CD4-positive, alpha-beta T cell (primary cell): ENCODE results near the gene ACSF2. TPM values are rescaled to one million over a fixed set of nuclear protein-coding genes. Genes with fewer than 3 reads are reported as not detected.

Source experiments
- ATAC-seq: fragments of 200-7000 bp; cut with Tn5 transposase; one replicate; pipeline ENCODE4 v1.10.0; 2022; ENCODE audit warnings: mild to moderate bottlenecking; ENCODE audit not compliant: poor library complexity
- CTCF ChIA-PET: fragments of 350-600 bp; sonication (Branson Sonifier 250); formaldehyde crosslinking; loops from one replicate; lab custom pipeline; 2021; ENCODE audit warnings: antibody characterized with exemption, inconsistent platforms; lab: Charles Lee
- POLR2A ChIA-PET: fragments of 350-600 bp; sonication (Branson Sonifier 250); formaldehyde crosslinking; loops from one replicate; lab custom pipeline; 2021; ENCODE audit warnings: antibody characterized with exemption, inconsistent platforms; lab: Charles Lee
- DNase-seq, 14 experiments: peaks; one replicate each; pipeline ENCODE4 v3.0.0-alpha.2; 2013 to 2020; ENCODE audit warnings: mixed read lengths in 2 of 14
- H3K27ac ChIP-seq, 2 donors: one replicate each; pipeline versions ENCODE4 v1.5.1 to v1.7.0; 2013; ENCODE audit warnings: low read length in 2 of 2, low read depth in 1 of 2, mild to moderate bottlenecking in 1 of 2
- H3K27me3 ChIP-seq, 2 experiments: 1 replicate in 1 of 2; 2 replicates in 1 of 2; pipeline versions ENCODE4 v1.6.1 to v1.7.0; 2013; ENCODE audit warnings: low read length in 2 of 2, control low read depth in 1 of 2, mild to moderate bottlenecking in 1 of 2, moderate library complexity in 1 of 2; ENCODE audit not compliant: insufficient read depth in 2 of 2, control insufficient read depth in 1 of 2
- H3K36me3 ChIP-seq: one replicate; pipeline ENCODE4 v1.6.1; 2013; ENCODE audit warnings: low read length, control low read depth; ENCODE audit not compliant: insufficient read depth
- H3K4me1 ChIP-seq: one replicate; pipeline ENCODE4 v1.6.1; 2013; ENCODE audit warnings: low read length, control low read depth; ENCODE audit not compliant: insufficient read depth
- H3K4me3 ChIP-seq: one replicate; pipeline ENCODE4 v1.5.1; 2013; ENCODE audit warnings: mild to moderate bottlenecking, low read length, moderate library complexity
- H3K9me3 ChIP-seq, 2 experiments: 1 replicate in 1 of 2; 2 replicates in 1 of 2; pipeline versions ENCODE4 v1.6.1 to v1.7.0; 2013; ENCODE audit warnings: low read length in 2 of 2, mild to moderate bottlenecking in 2 of 2, control low read depth in 1 of 2, moderate library complexity in 1 of 2; ENCODE audit not compliant: control insufficient read depth in 1 of 2, insufficient read depth in 1 of 2
- H3K27ac Mint-ChIP-seq: one replicate; pipeline ENCODE4 v1.8.0; 2020; ENCODE audit warnings: mixed read lengths
- H3K27me3 Mint-ChIP-seq: one replicate; pipeline ENCODE4 v1.8.0; 2021; ENCODE audit warnings: mixed read lengths
- H3K36me3 Mint-ChIP-seq: one replicate; pipeline ENCODE4 v1.8.0; 2021; ENCODE audit warnings: low read depth, mixed read lengths
- H3K4me1 Mint-ChIP-seq: one replicate; pipeline ENCODE4 v1.8.0; 2021; ENCODE audit warnings: low read depth, mixed read lengths
- H3K4me3 Mint-ChIP-seq: one replicate; pipeline ENCODE4 v1.8.0; 2020; ENCODE audit warnings: mild to moderate bottlenecking, mixed read lengths
- H3K9me3 Mint-ChIP-seq: one replicate; pipeline ENCODE4 v1.8.0; 2020; ENCODE audit warnings: mixed read lengths
- intact Hi-C, 2 experiments: fragments of 100-400 bp; cut with DNase I in 1 of 2; cut with micrococcal nuclease in 1 of 2; formaldehyde crosslinking; loops; one replicate each; pipeline versions ENCODE4 v1.15.1 to v1.9.0; 2023 to 2025; cut with DNase I, micrococcal nuclease
- total RNA-seq, 174 experiments: library from RNA in 2 of 174; stranded (reverse) in 2 of 174; gene quantifications; one replicate each; pipeline ENCODE4 v1.2.3 and lab custom pipeline; 2021 to 2026
- TF ChIP-seq, protein P1 (sequence below): fragments of 200-600 bp; IDR thresholded peaks from one replicate; pipeline ENCODE4 v1.8.0; 2022; ENCODE audit warnings: antibody characterized with exemption, mild to moderate bottlenecking

ACSF2 gene
- total RNA-seq, 2 experiments from 2014 or later = 11.9 to 13.9 TPM

DNA sequence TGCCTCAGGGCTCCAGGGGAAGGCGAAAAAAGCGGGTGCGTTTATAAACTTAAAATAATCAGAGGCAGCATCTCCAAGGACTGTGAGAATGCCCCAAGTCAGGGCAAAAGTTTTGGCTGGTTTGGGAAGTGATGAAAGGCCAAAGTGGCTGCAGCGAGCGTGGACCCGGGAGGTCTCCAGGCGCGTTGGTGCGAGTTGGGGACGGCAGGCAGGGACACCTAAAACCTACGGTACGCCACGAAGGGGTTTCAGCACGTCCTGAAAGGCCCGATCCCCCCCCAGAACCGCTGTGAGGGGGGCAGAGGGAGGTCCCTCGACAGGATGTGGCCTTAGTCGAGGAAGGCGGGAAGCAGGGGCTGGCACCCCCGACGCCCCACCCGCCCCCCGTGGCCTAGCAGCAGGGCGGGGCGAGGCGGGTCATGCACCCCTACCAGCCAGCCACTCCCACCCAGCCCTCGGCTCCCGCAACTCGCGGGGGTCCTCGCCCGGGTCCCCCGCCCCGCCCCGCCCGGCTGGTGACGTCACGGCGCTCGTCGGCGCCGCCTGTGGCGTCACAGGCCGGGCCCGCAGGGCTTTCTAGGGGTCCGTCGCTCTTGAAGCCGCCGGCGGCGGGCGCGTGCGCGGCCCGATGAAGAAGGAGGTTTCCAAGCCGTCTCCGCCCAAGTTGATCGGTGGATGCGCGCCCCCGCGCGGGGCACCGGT lies 82.0 kb downstream of the ACSF2 start, which contains the start of gene MYCBPAP:
MYCBPAP (plus strand) TSS at position 569 of the 702 bp plus-strand sequence. CDS start 236 bp downstream, outside the sequence.
- ATAC-seq = peak; percentile 69
- peak within 1 kb of the TSS; percentile 88 for H3K4me3 Mint-ChIP-seq
- POLR2A ChIA-PET = no interaction called here
- peak within 1 kb of the TSS; percentile 66 for H3K27ac Mint-ChIP-seq
- peak; percentile 26 to 90 (median 72) for DNase-seq
- TF ChIP-seq, protein P1, sequence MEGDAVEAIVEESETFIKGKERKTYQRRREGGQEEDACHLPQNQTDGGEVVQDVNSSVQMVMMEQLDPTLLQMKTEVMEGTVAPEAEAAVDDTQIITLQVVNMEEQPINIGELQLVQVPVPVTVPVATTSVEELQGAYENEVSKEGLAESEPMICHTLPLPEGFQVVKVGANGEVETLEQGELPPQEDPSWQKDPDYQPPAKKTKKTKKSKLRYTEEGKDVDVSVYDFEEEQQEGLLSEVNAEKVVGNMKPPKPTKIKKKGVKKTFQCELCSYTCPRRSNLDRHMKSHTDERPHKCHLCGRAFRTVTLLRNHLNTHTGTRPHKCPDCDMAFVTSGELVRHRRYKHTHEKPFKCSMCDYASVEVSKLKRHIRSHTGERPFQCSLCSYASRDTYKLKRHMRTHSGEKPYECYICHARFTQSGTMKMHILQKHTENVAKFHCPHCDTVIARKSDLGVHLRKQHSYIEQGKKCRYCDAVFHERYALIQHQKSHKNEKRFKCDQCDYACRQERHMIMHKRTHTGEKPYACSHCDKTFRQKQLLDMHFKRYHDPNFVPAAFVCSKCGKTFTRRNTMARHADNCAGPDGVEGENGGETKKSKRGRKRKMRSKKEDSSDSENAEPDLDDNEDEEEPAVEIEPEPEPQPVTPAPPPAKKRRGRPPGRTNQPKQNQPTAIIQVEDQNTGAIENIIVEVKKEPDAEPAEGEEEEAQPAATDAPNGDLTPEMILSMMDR = no peak
- CTCF ChIA-PET = no interaction called here
- Histone ChIP-seq H3K4me1 (peaks cover 38% of the 10 kb centered on the region), H3K9me3 (no peaks in the 10 kb centered on the region), H3K36me3 (no peaks in the 10 kb centered on the region), H3K4me3 (peak within 1 kb of the TSS; percentile 68), H3K27ac (peak within 1 kb of the TSS in 1 of 2 donors; percentile 36), H3K27me3 (no peaks in the 10 kb centered on the region)
- no peaks in the 10 kb centered on the region for H3K9me3 Mint-ChIP-seq
- peaks cover 30% of the 10 kb centered on the region for H3K4me1 Mint-ChIP-seq
- intact Hi-C loops = no loop called here
- no peaks in the 10 kb centered on the region for H3K36me3 Mint-ChIP-seq
- H3K27me3 Mint-ChIP-seq = peaks cover 5% of the 10 kb centered on the region

DNA sequence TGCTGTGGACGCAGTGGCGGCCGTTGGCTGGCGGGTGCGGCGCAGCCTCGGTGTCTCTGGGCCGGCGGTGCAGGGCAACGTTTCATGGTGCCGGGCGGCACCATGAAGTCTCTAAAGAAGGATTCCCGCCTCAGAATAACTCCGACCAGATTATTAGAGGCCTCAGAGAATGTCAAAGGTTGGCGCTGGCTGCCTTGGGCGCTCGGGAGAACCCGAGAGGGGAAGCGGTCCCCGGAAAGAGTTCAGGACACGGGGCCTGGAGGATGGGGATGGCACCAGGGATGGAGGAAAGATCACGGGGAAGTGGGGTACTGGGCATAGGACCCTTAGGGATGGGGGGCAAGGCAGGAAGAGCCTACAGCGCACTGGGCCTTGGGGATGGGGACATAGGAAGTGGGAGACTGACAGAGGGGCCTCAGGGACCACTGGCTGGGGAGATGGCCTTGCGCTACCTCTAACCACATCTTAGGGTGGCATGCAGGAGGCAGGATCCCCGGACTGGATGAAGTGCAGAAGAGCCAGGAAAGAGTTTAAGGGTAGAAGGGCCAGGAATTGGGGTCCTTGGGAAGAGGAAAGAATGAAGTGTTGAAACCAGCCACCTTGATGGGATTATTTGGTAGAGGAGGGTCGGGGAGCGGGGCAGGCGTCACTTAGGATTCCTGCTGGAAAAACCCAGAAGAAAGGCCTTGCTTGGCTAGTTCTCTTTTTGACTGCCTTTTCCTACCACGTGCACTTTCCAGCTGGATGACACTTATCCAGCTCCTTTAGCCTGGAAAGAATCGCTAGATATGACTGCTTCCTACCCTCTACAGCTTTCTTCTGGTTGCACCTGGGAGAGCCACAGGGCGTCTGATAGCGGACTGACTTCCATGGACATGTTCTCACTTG lies 82.8 kb downstream of the ACSF2 start:
- Mint-ChIP-seq H3K27me3 (peaks cover 5% of the 10 kb centered on the region), H3K4me3 (peak overlapping the region; percentile 77)

DNA sequence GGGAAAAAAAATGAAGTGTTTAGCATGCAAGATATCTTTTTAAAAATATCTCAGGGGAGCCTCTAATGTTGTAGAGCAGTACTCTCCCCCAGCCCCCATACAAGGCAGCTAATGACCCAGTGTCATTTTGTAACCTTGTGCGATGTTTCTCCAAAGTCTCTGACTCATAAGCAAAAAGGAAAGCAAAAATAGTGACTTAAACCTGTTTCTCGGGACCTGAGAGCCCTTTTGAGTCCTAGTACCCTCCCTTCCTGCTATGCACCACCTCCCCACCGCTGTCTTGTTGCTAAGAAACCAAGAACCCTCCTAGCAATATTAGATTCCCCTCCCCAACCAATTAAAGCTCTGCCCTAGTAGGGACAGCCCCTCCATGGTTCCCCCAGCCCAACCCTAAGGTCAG lies 85.0 kb downstream of the ACSF2 start:
- CTCF ChIA-PET = interaction anchor here (0.7 to 1.4 kb wide), 2 partner anchors 10 to 33 kb away, joined by 3 to 9 read pairs; partner anchors contain the start of gene RSAD1
- Histone ChIP-seq H3K27ac (no peak overlapping the region), H3K36me3 (no peaks in the 10 kb centered on the region), H3K4me1 (peaks cover 38% of the 10 kb centered on the region), H3K27me3 (no peaks in the 10 kb centered on the region), H3K9me3 (no peaks in the 10 kb centered on the region), H3K4me3 (no peak overlapping the region)
- Mint-ChIP-seq H3K4me3 (peak overlapping the region; percentile 70), H3K27ac (peak overlapping the region; percentile 28), H3K9me3 (no peaks in the 10 kb centered on the region), H3K27me3 (peaks cover 5% of the 10 kb centered on the region), H3K4me1 (peaks cover 30% of the 10 kb centered on the region), H3K36me3 (no peaks in the 10 kb centered on the region)
- TF ChIP-seq, protein P1 = no peak
- intact Hi-C loops = no loop called here
- POLR2A ChIA-PET = no interaction called here
- DNase-seq (peak in 8 of 14 experiments; percentile 5 to 78 (median 38)), ATAC-seq (peak; percentile 59)

More for the DNA sequence above, 82.8 kb downstream of the ACSF2 start:
- DNase-seq (no peak), ATAC-seq (no peak)
- H3K27ac Mint-ChIP-seq = peak overlapping the region; percentile 66
- CTCF ChIA-PET = interaction anchor here (1.5 kb wide), 1 partner anchor 29 kb away, joined by 8 read pairs; no protein-coding TSS in a partner anchor
- H3K9me3 ChIP-seq = no peaks in the 10 kb centered on the region
- H3K27me3 ChIP-seq = no peaks in the 10 kb centered on the region
- TF ChIP-seq, protein P1 = no peak
- intact Hi-C loops = no loop called here
- POLR2A ChIA-PET = no interaction called here
- no peaks in the 10 kb centered on the region for H3K9me3 Mint-ChIP-seq
- H3K27ac ChIP-seq = peak overlapping the region in 1 of 2 donors; percentile 36
- peaks cover 38% of the 10 kb centered on the region for H3K4me1 ChIP-seq
- peak overlapping the region; percentile 68 for H3K4me3 ChIP-seq
- H3K36me3 Mint-ChIP-seq = no peaks in the 10 kb centered on the region
- H3K36me3 ChIP-seq = no peaks in the 10 kb centered on the region
- peaks cover 30% of the 10 kb centered on the region for H3K4me1 Mint-ChIP-seq
